ENCODE measurements around the gene ANKRD40. TPM values are rescaled to one million over a fixed set of nuclear protein-coding genes. Genes with fewer than 3 reads are reported as not detected.

The ANKRD40 gene
- total RNA-seq, 1 donor from 2014 or later = 40.8 TPM

DNA sequence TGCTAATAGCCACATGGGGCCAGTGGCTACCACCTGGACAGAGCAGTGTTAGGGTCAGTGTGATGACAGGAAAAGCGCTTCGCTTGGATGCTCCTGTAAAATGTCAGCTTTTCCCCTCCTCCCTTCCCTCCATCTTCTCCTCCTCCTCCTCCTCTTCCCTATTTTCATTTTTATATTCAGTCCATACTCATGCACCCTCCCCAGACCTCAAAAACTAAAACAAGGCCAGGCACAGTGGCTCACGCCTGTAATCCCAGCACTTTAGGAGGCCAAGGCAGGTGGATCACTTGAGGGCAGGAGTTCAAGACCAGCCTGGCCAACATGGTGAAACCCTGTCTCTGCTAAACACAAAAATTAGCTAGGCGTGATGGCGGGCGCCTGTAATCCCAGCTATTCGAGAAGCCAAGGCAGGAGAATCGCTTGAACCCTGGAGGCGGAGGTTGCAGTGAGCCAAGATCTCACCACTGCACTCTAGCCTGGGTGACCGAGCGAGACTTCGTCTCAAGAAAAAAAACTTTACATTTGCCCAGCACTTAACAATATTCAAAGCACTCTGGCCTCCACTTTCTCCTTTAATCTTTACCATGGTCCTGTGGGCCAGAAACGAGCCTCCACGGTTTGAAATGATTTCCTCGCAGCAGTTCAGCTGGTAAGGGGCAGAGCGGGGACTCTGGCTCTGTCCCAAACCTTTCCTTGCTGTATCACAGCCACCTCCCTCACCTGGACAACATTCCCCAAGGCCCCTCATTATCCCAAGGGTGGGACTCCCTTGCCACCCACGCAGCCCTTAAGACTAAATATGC is 21.8 kb downstream of the ANKRD40 start:
- no peaks in the 10 kb centered on the region for H3K36me3 Mint-ChIP-seq (ENCODE audit: unreplicated experiment)

DNA sequence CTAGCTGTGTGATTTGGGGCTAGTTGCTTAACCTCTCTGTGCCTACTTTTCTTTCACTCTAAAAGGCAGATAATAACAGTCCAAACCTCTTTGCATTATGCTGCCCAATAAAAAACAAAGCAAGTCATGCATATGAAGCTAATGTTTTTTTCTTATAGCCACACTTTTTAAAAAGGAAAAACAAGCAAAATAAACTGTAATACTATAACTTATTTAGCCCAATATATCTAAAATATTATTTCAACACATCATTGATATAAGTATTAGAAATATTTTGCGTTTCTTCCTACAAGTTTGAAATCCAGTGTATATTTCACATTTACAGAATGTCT is 22.4 kb downstream of the ANKRD40 start:
- Mint-ChIP-seq H3K36me3 (ENCODE audit: unreplicated experiment) (no peaks in the 10 kb centered on the region), H3K27me3 (ENCODE audit: unreplicated experiment) (peaks cover 4% of the 10 kb centered on the region), H3K27ac (ENCODE audit: unreplicated experiment) (no peak overlapping the region), H3K4me1 (ENCODE audit: low read depth, unreplicated experiment) (peaks cover 19% of the 10 kb centered on the region), H3K9me3 (ENCODE audit: unreplicated experiment) (peaks cover 7% of the 10 kb centered on the region), H3K4me3 (ENCODE audit: unreplicated experiment) (no peak overlapping the region)
- no peak for DNase-seq
- TF ChIP-seq, protein P1, sequence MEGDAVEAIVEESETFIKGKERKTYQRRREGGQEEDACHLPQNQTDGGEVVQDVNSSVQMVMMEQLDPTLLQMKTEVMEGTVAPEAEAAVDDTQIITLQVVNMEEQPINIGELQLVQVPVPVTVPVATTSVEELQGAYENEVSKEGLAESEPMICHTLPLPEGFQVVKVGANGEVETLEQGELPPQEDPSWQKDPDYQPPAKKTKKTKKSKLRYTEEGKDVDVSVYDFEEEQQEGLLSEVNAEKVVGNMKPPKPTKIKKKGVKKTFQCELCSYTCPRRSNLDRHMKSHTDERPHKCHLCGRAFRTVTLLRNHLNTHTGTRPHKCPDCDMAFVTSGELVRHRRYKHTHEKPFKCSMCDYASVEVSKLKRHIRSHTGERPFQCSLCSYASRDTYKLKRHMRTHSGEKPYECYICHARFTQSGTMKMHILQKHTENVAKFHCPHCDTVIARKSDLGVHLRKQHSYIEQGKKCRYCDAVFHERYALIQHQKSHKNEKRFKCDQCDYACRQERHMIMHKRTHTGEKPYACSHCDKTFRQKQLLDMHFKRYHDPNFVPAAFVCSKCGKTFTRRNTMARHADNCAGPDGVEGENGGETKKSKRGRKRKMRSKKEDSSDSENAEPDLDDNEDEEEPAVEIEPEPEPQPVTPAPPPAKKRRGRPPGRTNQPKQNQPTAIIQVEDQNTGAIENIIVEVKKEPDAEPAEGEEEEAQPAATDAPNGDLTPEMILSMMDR (IDR thresholded peaks at IDR 0.05; ENCODE audit: partially characterized antibody, unreplicated experiment) = no peak

More for the DNA sequence above, 21.8 kb downstream of the ANKRD40 start:
- H3K9me3 Mint-ChIP-seq (ENCODE audit: unreplicated experiment) = peaks cover 7% of the 10 kb centered on the region
- H3K4me3 Mint-ChIP-seq (ENCODE audit: unreplicated experiment) = no peak overlapping the region
- TF ChIP-seq, protein P1 (IDR thresholded peaks at IDR 0.05; ENCODE audit: partially characterized antibody, unreplicated experiment) = no peak
- H3K27me3 Mint-ChIP-seq (ENCODE audit: unreplicated experiment) = peaks cover 4% of the 10 kb centered on the region
- H3K4me1 Mint-ChIP-seq (ENCODE audit: low read depth, unreplicated experiment) = peaks cover 21% of the 10 kb centered on the region
- H3K27ac Mint-ChIP-seq (ENCODE audit: unreplicated experiment) = no peak overlapping the region
- DNase-seq = no peak

DNA sequence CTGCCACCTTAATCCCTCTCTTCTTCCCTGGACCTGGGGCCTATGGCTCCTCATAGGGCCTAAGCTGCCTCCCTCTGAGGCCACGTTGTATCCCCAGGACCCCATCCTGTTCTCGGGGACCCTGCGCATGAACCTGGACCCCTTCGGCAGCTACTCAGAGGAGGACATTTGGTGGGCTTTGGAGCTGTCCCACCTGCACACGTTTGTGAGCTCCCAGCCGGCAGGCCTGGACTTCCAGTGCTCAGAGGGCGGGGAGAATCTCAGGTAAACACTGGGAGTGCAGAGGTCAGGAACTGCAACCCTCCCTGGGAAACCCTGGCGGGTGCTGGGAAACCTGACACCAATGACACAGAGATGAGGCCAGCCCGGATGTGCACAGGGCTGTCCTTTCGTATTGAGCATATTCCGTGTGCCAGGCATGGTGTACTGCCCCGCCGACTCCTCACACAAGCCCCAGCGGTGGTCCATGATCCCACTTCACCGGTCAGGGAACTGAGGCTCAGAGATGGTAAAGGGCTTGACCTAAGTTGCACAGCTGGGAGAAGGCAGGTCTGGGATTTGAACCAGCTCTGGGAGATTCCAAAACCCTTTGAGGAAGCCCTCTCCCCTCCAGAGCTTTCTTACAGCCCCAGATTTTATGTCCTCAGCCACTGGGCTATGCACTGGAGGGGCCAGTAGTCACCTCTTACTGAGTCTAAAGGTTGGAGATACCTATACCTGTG is 22.9 kb downstream of the ANKRD40 start:
- H3K4me1 Mint-ChIP-seq (ENCODE audit: low read depth, unreplicated experiment) = peaks cover 16% of the 10 kb centered on the region
- H3K4me3 Mint-ChIP-seq (ENCODE audit: unreplicated experiment) = no peak overlapping the region
- no peaks in the 10 kb centered on the region for H3K36me3 Mint-ChIP-seq (ENCODE audit: unreplicated experiment)
- no peak for DNase-seq
- H3K27ac Mint-ChIP-seq (ENCODE audit: unreplicated experiment) = no peak overlapping the region
- peaks cover 2% of the 10 kb centered on the region for H3K27me3 Mint-ChIP-seq (ENCODE audit: unreplicated experiment)
- peaks cover 4% of the 10 kb centered on the region for H3K9me3 Mint-ChIP-seq (ENCODE audit: unreplicated experiment)
- TF ChIP-seq, protein P1 (IDR thresholded peaks at IDR 0.05; ENCODE audit: partially characterized antibody, unreplicated experiment) = no peak

DNA sequence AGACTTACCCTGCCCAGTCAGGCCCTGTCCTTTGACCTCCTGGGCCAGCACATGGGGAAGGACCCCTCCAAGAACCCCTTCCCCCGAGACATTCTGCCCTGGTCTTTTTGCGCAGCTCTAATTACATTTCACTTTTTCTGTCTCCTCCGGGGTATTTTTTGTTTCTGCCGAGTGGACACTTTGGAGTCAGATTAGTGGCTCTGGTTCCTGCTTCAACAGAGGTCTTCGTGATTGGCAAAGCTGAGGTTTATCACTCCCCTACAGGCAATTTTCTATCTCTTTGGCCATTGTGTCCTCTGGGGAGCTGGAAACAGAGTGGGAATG is 23.5 kb downstream of the ANKRD40 start:
- peaks cover 12% of the 10 kb centered on the region for H3K4me1 Mint-ChIP-seq (ENCODE audit: low read depth, unreplicated experiment)
- H3K27ac Mint-ChIP-seq (ENCODE audit: unreplicated experiment) = no peak overlapping the region
- H3K27me3 Mint-ChIP-seq (ENCODE audit: unreplicated experiment) = peaks cover 1% of the 10 kb centered on the region
- no peaks in the 10 kb centered on the region for H3K36me3 Mint-ChIP-seq (ENCODE audit: unreplicated experiment)
- no peak overlapping the region for H3K4me3 Mint-ChIP-seq (ENCODE audit: unreplicated experiment)
- TF ChIP-seq, protein P1 (IDR thresholded peaks at IDR 0.05; ENCODE audit: partially characterized antibody, unreplicated experiment) = no peak
- no peak for DNase-seq
- H3K9me3 Mint-ChIP-seq (ENCODE audit: unreplicated experiment) = peaks cover 3% of the 10 kb centered on the region

Measured in glutamatergic neuron (in vitro differentiated cells).